GM18519 (cell line): ENCODE measurements around the gene FAM149B1.

Experiments
- ATAC-seq: cut with Tn5 transposase; IDR thresholded peaks from one replicate; pipeline ENCODE4 v1.9.1; 2021; ENCODE audit warnings: mild to moderate bottlenecking, moderate library complexity; ENCODE audit not compliant: unreplicated experiment, low FRiP score

The FAM149B1 gene

GRCh38 chr10:73172867-73173266, 4.9 kb downstream of the FAM149B1 start:
- no peak for ATAC-seq

DNA sequence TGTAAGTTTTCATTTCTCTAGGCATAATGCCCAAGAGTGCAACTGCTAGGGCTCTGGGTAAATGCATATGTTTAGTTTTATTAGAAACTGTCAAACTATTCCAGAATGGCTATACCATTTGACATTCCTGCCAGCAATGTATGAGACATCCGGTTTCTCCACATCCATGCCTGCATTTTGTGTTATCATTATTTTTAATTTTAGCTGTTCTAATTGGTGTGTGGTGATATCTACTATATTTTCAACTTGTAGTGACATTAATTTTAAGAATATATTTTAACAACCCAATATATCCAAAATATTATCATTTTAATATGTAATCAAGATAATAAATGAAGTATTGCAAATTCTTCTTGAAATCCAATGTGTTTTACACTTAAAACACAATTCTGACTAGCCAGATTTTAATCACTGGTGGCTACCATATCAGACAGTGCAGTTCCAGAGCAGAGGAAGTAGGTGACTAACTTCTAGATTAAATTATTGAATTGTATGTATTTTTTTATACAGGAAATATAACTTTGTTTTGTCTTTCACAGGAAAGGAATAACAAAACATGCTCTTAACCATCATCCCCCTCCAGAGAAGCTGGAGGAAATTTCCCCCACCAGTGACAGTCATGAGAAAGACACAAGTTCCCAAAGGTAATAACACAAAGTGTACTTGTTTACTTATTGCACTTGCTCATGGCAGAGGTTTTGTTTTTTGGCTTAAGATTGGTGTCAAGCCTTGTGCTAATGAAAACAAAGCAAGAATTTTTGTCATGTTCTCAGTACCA, 6.4 kb downstream of the FAM149B1 start:
- no peak for ATAC-seq

GRCh38 chr10:73182568-73182967, 14.6 kb downstream of the FAM149B1 start:
- ATAC-seq, result no peak

DNA sequence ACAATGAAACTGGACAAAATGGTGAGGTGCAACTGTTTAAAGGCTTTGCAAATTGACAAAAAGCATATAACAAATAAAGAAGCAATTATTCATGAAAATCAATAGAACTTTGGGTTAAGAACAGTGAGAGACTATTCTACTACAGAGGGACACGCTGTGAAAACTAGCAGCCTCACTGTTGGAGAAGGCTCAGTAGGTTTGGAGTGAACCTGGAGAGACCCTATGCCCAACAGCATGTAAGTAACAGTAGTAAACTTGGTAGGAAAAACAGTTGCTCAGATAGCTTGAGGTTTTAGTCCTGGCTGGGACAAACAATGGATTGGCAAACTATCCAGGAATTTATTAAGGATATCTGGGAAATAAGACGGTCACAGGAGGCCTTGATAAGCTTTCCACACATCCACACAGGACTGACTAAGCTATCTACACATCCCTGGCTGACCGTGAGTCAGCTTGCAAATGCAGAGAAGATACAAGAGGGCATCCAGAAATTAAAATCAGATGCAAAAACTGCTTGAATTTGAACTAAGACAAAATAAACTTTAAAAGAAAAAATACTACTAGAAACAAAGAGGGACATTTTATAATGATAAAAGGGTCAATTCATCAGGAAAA, 15.9 kb downstream of the FAM149B1 start:
- ATAC-seq, result no peak

GRCh38 chr10:73186266-73186665, 18.3 kb downstream of the FAM149B1 start:
- no peak for ATAC-seq

DNA sequence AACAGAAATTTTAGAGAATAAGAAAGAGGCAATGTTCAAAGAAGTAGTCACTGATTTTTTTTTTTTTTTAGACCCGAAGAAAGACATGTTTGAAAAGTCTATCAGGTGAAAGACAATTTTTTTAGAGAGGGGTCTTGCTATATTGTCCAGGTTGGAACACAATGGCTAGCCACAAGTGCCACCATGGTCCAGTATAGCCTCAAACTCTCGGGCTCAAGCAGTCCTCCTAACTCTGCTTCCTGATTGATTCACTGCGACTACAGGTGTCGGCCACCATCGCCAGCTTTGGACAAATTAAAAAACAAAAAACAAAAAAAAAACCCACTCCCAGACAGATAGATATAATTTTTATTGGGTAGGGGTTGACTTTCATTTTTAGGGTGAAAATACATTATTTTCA, 22.3 kb downstream of the FAM149B1 start:
- ATAC-seq, result no peak

DNA sequence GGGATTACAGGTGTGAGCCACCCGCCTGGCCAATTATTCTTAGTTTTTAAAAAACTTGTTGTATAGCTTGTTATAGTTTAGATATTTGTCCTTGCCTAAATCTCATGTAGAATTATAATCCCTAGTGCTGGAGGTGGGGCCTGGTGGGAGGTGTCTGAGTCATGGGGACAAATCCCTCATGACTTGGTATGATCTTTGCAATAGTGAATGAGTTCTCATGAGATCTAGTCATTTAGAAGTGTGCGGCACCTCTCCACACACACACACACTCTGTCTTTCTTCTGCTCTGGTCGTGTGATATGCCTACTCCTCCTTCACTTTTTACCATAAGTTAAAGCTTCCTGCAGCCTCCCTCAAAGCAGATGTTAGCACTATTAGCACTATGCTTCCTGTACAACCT, 37.2 kb downstream of the FAM149B1 start:
- ATAC-seq, result no peak

GRCh38 chr10:73205890-73206289, 38.0 kb downstream of the FAM149B1 start:
- no peak for ATAC-seq

GRCh38 chr10:73206385-73206784, 38.5 kb downstream of the FAM149B1 start:
- ATAC-seq, result no peak

GRCh38 chr10:73207883-73208282, 40.0 kb downstream of the FAM149B1 start:
- ATAC-seq, result no peak

- no peak for ATAC-seq
These were observed 41.8 kb downstream of the FAM149B1 start for GRCh38 chr10:73209705-73210104.

DNA sequence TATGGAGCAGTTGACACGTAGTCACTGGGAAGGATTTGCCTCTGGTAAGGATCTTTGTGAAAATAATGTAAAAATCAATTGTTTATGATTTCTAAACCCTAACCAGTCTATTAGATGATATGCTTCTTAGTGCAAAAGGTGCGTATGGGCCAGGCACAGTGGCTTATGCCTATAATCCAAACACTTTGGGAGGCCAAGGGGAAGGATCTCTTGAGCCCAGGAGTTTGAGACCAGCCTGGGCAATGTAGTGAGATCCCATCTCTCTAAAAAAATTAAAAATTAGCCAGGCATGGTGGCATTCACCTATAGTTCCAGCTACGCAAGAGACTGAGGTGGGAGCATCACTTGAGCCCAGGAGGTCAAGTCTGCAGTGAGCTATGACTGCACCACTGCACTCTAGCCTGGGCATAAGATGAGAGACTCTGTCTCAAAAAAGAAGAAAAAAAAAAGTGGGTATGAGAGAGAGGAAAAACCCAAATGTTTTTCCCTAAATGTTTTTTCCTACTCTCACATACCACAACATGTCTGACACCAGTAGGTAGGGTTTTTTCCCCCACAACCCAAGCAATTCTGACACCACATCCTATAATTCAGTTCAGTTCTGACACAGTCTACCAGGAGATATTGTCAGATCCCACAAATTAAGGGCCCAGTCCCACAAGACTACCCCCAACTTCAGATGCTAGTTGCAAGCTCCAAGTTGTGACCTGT, 42.6 kb downstream of the FAM149B1 start:
- no peak for ATAC-seq

DNA sequence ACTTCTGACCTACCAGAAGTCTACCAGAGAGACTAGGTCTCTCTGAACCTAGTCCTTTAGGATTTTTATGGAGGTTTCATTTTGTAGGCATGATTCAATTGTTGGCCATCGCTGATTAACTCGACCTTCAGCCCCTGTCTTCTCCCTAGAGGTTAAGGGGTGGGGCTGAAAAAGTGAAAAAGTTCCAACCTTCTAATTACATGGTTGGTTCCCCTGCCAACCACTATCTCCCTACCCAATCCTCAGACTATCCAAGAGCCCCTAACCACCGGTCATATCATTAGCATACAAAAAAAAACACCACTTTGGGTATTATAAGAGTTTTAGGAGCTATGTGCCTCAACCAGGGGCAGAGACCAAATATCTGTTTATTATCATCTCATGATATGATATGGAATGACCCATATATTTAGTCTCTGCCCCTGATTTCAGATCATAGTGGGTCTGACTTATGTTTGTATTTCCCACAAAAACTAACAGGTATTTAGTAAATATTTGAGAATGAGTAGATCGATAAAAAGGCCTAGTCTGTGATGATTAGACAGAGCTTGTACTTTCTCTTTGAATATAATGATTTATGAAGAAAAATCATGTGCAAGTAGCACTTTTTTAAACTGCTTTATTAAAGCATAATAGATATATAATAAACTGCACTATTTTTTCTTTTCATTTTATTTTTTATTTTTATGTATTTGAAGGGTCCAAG, 43.3 kb downstream of the FAM149B1 start:
- ATAC-seq, result no peak

DNA sequence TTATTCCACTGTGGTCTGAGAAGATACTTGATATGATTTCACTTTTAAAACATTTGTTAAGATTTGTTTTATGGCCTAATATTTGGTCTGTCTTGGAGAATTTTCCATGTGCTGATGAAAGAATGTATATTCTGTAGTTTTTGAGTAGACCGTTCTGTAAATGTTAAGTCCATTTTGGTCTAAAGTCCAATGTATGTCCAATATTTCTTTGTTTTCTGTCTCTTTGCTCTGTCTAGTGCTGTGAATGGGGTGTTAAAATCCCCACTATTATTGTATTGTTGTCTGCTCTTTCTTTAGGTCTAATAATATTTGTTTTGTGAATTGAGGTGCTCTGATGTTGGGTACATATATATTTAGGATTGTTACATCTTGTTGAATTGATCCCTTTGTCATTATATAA, 47.8 kb downstream of the FAM149B1 start:
- no peak for ATAC-seq

GRCh38 chr10:73217628-73218027, 49.7 kb downstream of the FAM149B1 start:
- no peak for ATAC-seq

- ATAC-seq, result no peak
These were observed 50.7 kb downstream of the FAM149B1 start for GRCh38 chr10:73218431-73219191.

- ATAC-seq, result no peak
These were observed 51.5 kb downstream of the FAM149B1 start for GRCh38 chr10:73219384-73219783.

GRCh38 chr10:73220989-73221388, 53.1 kb downstream of the FAM149B1 start:
- no peak for ATAC-seq

DNA sequence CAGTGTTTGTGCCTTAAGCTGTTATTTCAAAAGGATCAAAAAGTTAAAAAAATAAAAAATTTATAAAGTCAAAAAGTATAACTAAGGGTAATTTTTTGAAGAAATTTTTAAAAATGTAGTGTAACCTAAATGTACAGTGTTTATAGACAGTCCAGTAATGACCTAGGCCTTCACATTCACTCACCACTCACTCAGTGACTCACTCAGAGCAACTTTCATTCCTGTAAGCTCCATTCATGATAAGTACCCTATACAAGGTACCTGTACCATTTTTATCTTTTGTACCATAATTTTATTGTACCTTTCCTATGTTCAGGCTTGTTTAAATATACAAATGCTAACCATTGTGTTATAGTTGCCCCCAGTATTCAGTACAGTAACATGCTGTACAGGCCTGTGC, 57.6 kb downstream of the FAM149B1 start:
- no peak for ATAC-seq

DNA sequence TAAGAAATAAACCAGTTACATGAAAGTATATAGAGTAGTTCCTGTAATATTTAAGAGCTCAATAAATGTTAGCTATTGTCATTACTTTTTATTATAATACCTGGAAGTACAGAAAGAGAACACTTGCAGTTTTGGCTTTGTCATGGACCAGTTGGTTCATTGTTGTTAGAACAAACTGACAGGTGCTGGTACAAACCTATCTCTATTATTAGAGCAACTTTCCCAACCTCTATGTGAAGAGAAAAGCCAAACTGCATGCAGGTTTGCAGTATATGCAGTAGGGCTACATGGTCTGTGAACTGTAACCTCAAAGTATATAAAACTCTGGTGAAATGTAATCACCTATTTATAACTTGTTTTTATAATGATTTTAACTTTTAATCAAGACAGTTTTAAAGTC, 58.7 kb downstream of the FAM149B1 start:
- ATAC-seq, result no peak
